GM21447 (cell line): ENCODE results near the gene SLC17A7.

ENCODE experiments used
- ATAC-seq: cut with Tn5 transposase; IDR thresholded peaks from one replicate; pipeline ENCODE4 v1.9.1; 2021; ENCODE audit not compliant: unreplicated experiment

SLC17A7 gene

GRCh38 chr19:49411681-49412326 is 29.5 kb downstream of the SLC17A7 start:
- no peak for ATAC-seq

DNA sequence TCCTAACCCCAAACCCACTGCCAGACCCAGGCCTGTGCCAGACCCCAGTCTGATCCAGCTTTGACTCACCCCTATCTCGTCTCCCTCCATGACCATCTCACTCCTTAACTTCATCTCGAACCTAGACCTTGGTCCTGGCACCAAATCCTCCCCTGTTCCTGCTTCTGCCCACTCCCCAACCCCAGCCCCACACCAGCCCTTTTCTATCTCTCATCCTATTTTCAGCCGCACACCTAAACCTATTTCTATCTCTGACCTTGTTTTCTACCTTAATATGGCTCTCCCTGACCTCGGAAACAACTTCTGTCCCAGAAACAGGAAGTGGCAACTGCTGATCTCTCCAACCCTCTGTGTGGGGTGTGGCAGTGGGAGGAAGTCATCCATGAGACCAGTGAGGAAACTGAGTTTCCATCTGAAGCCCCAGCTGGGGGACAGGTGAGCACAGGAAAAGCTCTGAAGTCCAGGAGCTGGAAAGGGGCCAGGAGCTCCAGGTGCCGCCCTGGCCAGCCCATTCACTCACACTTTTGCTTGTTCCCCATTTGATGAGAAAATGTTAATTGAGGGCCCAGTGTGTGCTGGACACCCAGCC is 31.8 kb downstream of the SLC17A7 start:
- no peak for ATAC-seq

- no peak for ATAC-seq
These were observed 32.4 kb downstream of the SLC17A7 start for GRCh38 chr19:49408816-49409440.

- ATAC-seq: no peak
These were observed 33.8 kb downstream of the SLC17A7 start for GRCh38 chr19:49407482-49408015.

GRCh38 chr19:49407079-49407478 is 34.2 kb downstream of the SLC17A7 start:
- no peak for ATAC-seq

- ATAC-seq: no peak
These were observed 37.7 kb downstream of the SLC17A7 start for GRCh38 chr19:49403404-49404187.

DNA sequence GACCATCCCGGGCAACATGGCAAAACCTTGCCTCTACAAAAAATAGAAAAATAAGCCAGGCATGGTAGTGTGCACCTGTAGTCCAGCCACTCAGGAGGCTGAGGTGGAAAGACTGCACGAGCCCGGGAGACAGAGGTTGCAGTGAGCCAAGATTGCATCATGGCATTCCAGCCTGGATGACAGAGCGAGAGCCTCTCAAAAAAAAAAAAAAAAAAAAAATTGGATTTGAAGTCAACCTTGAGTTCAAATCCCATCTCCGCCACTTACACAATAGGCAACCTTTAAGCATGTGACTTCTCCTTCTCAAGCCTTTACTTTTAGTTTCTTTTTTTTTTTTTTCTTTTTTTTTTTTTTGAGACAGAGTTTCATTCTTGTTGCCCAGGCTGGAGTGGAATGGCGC is 41.3 kb downstream of the SLC17A7 start:
- no peak for ATAC-seq

GRCh38 chr19:49398931-49399330 is 42.4 kb downstream of the SLC17A7 start:
- no peak for ATAC-seq

DNA sequence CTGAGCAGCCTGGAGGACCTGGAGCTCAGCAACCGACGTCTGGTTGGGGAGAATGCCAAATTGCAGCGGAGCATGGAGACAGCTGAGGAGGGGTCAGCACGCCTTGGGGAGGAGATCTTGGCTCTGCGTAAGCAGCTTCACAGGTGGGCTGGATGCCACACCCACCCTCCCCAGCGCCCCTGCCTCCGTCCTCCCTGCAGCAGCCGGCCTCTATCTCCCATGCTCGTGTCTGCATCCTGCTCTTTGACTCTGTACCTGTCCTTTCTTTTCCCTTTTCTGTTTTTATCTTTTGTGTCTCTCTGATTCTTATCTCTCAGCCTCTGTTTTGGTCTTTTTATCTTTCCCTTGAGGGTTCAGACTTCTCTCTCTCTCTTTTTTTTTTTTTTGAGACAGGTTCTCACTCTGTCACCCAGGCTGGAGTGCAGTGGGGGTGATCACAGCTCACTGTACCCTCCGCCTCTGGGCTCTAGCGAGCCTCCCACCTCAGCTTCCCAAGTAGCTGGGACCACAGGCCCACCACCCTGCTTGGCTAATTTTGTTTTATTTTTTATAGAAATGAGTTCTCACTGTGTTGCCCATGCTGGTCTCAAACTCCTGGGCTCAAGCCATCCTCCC is 43.2 kb downstream of the SLC17A7 start:
- no peak for ATAC-seq

DNA sequence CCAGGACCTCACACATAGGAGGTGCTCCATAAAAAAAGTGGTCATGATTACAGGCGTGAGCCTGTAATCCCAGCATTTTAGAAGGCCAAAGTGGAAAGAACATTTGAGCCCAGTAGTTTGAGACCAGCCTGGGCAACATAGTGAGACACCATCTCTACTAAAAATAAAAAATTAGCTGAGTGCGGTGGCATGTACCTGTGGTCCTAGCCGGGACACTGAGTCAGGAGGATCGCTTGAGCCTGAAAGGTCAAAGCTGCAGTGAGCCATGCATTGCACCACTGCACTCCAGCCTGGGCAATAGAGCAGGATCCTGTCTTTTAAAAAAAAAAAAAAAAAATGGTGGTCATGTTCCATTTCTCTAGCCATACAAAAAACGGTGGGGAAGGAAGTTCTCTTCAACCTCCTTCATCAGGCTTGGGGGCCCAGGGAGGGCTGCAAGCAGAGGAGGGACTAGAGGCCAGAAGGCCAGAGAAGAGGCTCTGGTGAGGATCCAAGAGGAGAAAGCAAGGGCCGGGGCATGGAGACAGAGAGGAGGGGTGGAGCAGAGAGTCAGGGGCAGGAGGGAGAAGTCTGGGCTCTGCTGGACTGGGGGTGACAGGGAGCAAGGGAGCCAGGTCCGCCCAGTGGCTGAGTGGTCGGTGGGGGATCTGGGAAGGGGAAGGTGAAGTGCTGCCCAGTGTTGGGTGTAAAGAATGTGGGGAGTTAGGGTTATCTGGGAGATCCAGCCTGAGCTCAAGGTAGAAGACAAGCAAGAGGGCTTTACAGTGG is 44.4 kb downstream of the SLC17A7 start:
- no peak for ATAC-seq

GRCh38 chr19:49395581-49396407 is 45.5 kb downstream of the SLC17A7 start:
- ATAC-seq: no peak

GRCh38 chr19:49393881-49394280 is 47.4 kb downstream of the SLC17A7 start:
- ATAC-seq: no peak

DNA sequence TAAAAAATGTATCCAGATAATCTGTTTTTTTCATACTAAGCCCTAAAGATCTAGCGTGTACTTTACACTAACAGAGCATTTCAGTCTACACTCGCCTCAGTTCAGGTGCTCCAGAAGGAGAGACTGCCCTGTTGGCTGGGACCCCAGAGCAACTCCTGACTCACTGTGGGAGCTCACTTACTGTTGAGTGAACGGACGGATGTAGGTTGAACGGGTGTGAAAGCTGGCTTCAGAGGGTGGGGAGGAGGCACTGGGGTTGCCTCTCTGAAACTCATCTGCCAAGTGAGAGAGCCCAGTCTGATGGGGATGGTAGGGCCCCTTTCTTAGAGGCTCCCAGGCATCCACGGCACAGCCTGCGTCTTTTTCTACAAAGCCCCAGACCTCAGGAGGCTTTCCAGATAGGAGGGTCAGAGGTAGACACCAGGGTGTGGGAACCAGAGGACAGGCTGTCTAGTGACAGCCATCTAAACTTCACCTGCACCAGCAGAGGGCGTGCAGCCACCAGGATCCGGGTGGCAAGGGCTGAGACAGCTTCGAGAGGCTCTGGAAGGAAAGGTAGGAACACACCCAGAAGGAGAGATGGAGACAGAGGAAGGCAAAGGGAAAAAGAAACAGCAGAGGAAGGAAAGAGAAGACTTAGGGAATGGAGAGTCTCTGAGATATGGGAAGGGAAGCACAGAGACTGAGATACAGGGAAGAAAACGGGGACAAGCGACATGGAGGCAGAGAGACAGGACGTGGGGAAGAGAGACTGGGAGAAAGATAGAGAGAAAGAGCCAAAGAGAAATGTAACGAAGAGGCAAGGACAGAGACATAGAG is 49.5 kb downstream of the SLC17A7 start:
- ATAC-seq: no peak

- ATAC-seq: no peak
These were observed 50.4 kb downstream of the SLC17A7 start for GRCh38 chr19:49390929-49391359.

- no peak for ATAC-seq
These were observed 51.0 kb downstream of the SLC17A7 start for GRCh38 chr19:49390131-49390928.

DNA sequence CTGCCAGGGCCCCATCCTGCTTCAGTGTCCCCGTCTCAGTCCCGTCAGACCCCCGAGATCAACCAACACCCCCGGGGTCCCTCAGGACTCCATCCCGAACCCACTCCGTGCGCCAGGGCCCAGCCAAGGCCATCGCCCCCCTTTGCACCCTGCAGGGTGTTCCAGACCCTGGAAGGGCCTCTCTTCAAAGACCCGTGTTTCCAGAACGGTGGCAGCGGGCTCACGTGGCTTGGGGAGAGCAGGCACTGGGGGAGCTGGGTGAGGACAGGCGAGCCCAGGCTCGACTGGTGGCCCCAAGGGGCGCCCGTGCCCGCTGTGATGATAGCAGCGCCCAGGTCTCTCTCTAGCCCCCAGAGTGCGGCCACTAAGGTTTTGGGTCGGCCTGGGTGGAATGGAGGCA is 51.9 kb downstream of the SLC17A7 start:
- ATAC-seq: no peak

- no peak for ATAC-seq
These were observed 53.4 kb downstream of the SLC17A7 start, which contains the start of gene KASH5 for GRCh38 chr19:49387936-49388372. KASH5 (plus strand) TSS chr19:49388249; CDS start chr19:49390884, 2,635 bp downstream.

DNA sequence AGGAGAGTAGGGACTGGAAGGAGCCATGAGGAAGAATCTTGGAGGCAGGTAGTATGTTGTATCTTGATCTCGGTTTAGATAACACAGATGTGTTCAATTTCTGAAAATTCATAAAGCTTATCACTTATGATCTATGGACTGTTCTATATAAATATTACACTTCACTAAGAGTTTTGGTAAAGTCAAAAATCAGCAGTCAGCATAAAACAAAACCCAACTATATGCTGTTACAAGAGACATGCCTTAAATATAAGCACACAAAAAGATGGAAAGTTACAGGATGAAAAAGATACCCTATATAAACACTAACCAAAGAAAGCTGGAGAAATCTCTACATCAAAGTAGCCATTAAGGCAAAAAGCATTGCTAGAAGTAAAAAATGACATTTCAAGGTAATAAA is 57.7 kb downstream of the SLC17A7 start:
- no peak for ATAC-seq
